ENCODE measurements around the gene TMEM51. TPM values are rescaled to one million over a fixed set of nuclear protein-coding genes. Genes with fewer than 3 reads are reported as not detected.

Gene TMEM51
- total RNA-seq, 1 donor from 2014 or later, result 0.81 TPM

GRCh38 chr1:15251857-15252835, 98.6 kb downstream of the TMEM51 start:
- no peaks in the 10 kb centered on the region for H3K9me3 Mint-ChIP-seq (ENCODE audit: unreplicated experiment)
- DNase-seq (ENCODE audit: extremely low spot score, unreplicated experiment), result peak; percentile 73
- TF ChIP-seq CTCF (IDR thresholded peaks at IDR 0.05), result no peak
- peaks cover 7% of the 10 kb centered on the region for H3K4me1 Mint-ChIP-seq (ENCODE audit: unreplicated experiment)
- H3K4me3 Mint-ChIP-seq (ENCODE audit: unreplicated experiment), result no peak overlapping the region
- peaks cover 73% of the 10 kb centered on the region for H3K27me3 Mint-ChIP-seq (ENCODE audit: unreplicated experiment)
- no peak overlapping the region for H3K27ac Mint-ChIP-seq (ENCODE audit: unreplicated experiment)
- no peaks in the 10 kb centered on the region for H3K36me3 Mint-ChIP-seq (ENCODE audit: unreplicated experiment)

- no peak for DNase-seq (ENCODE audit: extremely low spot score, unreplicated experiment)
- Mint-ChIP-seq H3K4me1 (ENCODE audit: unreplicated experiment) (no peaks in the 10 kb centered on the region), H3K27ac (ENCODE audit: unreplicated experiment) (no peak overlapping the region), H3K27me3 (ENCODE audit: unreplicated experiment) (peaks cover 64% of the 10 kb centered on the region), H3K36me3 (ENCODE audit: unreplicated experiment) (no peaks in the 10 kb centered on the region), H3K9me3 (ENCODE audit: unreplicated experiment) (no peaks in the 10 kb centered on the region), H3K4me3 (ENCODE audit: unreplicated experiment) (no peak overlapping the region)
- no peak for TF ChIP-seq CTCF (IDR thresholded peaks at IDR 0.05)
Observed at GRCh38 chr1:15254559-15254958, 101.0 kb downstream of the TMEM51 start.

GRCh38 chr1:15255582-15256149, 102.1 kb downstream of the TMEM51 start:
- TF ChIP-seq CTCF (IDR thresholded peaks at IDR 0.05), result no peak
- Mint-ChIP-seq H3K27me3 (ENCODE audit: unreplicated experiment) (peaks cover 54% of the 10 kb centered on the region), H3K27ac (ENCODE audit: unreplicated experiment) (no peak overlapping the region), H3K9me3 (ENCODE audit: unreplicated experiment) (no peaks in the 10 kb centered on the region), H3K4me3 (ENCODE audit: unreplicated experiment) (no peak overlapping the region), H3K4me1 (ENCODE audit: unreplicated experiment) (no peaks in the 10 kb centered on the region), H3K36me3 (ENCODE audit: unreplicated experiment) (no peaks in the 10 kb centered on the region)
- DNase-seq (ENCODE audit: extremely low spot score, unreplicated experiment), result no peak

- Mint-ChIP-seq H3K27ac (ENCODE audit: unreplicated experiment) (no peak overlapping the region), H3K4me1 (ENCODE audit: unreplicated experiment) (no peaks in the 10 kb centered on the region), H3K4me3 (ENCODE audit: unreplicated experiment) (no peak overlapping the region), H3K36me3 (ENCODE audit: unreplicated experiment) (no peaks in the 10 kb centered on the region), H3K9me3 (ENCODE audit: unreplicated experiment) (no peaks in the 10 kb centered on the region), H3K27me3 (ENCODE audit: unreplicated experiment) (peaks cover 56% of the 10 kb centered on the region)
- no peak for TF ChIP-seq CTCF (IDR thresholded peaks at IDR 0.05)
- peak; percentile 64 for DNase-seq (ENCODE audit: extremely low spot score, unreplicated experiment)
Observed at GRCh38 chr1:15256584-15256983, 103.0 kb downstream of the TMEM51 start.

GRCh38 chr1:15257309-15257708, 103.8 kb downstream of the TMEM51 start:
- no peaks in the 10 kb centered on the region for H3K36me3 Mint-ChIP-seq (ENCODE audit: unreplicated experiment)
- H3K27me3 Mint-ChIP-seq (ENCODE audit: unreplicated experiment), result peaks cover 58% of the 10 kb centered on the region
- no peak for DNase-seq (ENCODE audit: extremely low spot score, unreplicated experiment)
- no peak overlapping the region for H3K27ac Mint-ChIP-seq (ENCODE audit: unreplicated experiment)
- TF ChIP-seq CTCF (IDR thresholded peaks at IDR 0.05), result no peak
- H3K4me3 Mint-ChIP-seq (ENCODE audit: unreplicated experiment), result no peak overlapping the region
- H3K4me1 Mint-ChIP-seq (ENCODE audit: unreplicated experiment), result no peaks in the 10 kb centered on the region
- H3K9me3 Mint-ChIP-seq (ENCODE audit: unreplicated experiment), result no peaks in the 10 kb centered on the region
